ENCODE results near the gene CHRND.

The CHRND gene

GRCh38 chr2:232481322-232482140 is 44.4 kb upstream of the CHRND start:
- H3K4me3 ChIP-seq (ENCODE audit: low read depth, low read length) = no peak overlapping the region
- TF ChIP-seq CTCF (IDR thresholded peaks at IDR 0.05; ENCODE audit: low read depth, low read length) = no peak

GRCh38 chr2:232482301-232483238 is 43.4 kb upstream of the CHRND start:
- TF ChIP-seq CTCF (IDR thresholded peaks at IDR 0.05; ENCODE audit: low read depth, low read length) = no peak
- H3K4me3 ChIP-seq (ENCODE audit: low read depth, low read length) = no peak overlapping the region

GRCh38 chr2:232483311-232483922 is 42.5 kb upstream of the CHRND start:
- H3K4me3 ChIP-seq (ENCODE audit: low read depth, low read length) = no peak overlapping the region
- TF ChIP-seq CTCF (IDR thresholded peaks at IDR 0.05; ENCODE audit: low read depth, low read length) = no peak

GRCh38 chr2:232483923-232484627 is 41.9 kb upstream of the CHRND start:
- no peak for TF ChIP-seq CTCF (IDR thresholded peaks at IDR 0.05; ENCODE audit: low read depth, low read length)
- H3K4me3 ChIP-seq (ENCODE audit: low read depth, low read length) = no peak overlapping the region

GRCh38 chr2:232484628-232485347 is 41.2 kb upstream of the CHRND start:
- H3K4me3 ChIP-seq (ENCODE audit: low read depth, low read length) = no peak overlapping the region
- TF ChIP-seq CTCF (IDR thresholded peaks at IDR 0.05; ENCODE audit: low read depth, low read length) = no peak

- no peak overlapping the region for H3K4me3 ChIP-seq (ENCODE audit: low read depth, low read length)
- TF ChIP-seq CTCF (IDR thresholded peaks at IDR 0.05; ENCODE audit: low read depth, low read length) = no peak
Measured at GRCh38 chr2:232485348-232485756, 40.6 kb upstream of the CHRND start.
